Thyroid gland (tissue), 4 donors: ENCODE data around the gene MARCHF11. TPM values are rescaled to one million over a fixed set of nuclear protein-coding genes. Genes with fewer than 3 reads are reported as not detected.

Experiments used
- DNase-seq, 2 donors: peaks; one replicate each; pipeline ENCODE4 v3.0.0-alpha.2; 2019
- H3K27ac ChIP-seq, 3 donors: fragments of 200-600 bp; sonication (generic); 1 replicate in 2 of 3; 2 replicates in 1 of 3; pipeline ENCODE4 v1.5.1; 2016 to 2019; ENCODE audit warnings: mild to moderate bottlenecking in 1 of 3, moderate library complexity in 1 of 3
- H3K27me3 ChIP-seq: fragments of 200-600 bp; sonication (generic); one replicate; pipeline ENCODE4 v1.5.1; 2019
- H3K36me3 ChIP-seq, 2 donors: fragments of 200-600 bp; sonication (generic); one replicate each; pipeline ENCODE4 v1.5.1; 2016 to 2019
- H3K4me1 ChIP-seq, 2 donors: fragments of 200-600 bp; sonication (generic); one replicate each; pipeline ENCODE4 v1.5.1; 2017 to 2019
- H3K4me3 ChIP-seq, 3 donors: fragments of 200-600 bp; sonication (generic); replicated peaks in 1 of 3; 1 replicate in 2 of 3; 2 replicates in 1 of 3; pipeline ENCODE4 v1.5.1; 2016; ENCODE audit warnings: mild to moderate bottlenecking in 1 of 3
- H3K9me3 ChIP-seq: fragments of 200-600 bp; sonication (generic); one replicate; pipeline ENCODE4 v1.5.1; 2017
- CTCF ChIP-seq, 6 experiments: fragments of 200-600 bp in 3 of 6; fragments of 450-650 bp in 3 of 6; sonication (generic) in 3 of 6; IDR thresholded peaks; one replicate each; pipeline ENCODE4 v1.5.1; 2016 to 2019; ENCODE audit warnings: antibody characterized with exemption in 6 of 6, mild to moderate bottlenecking in 2 of 6, inconsistent platforms in 1 of 6, moderate library complexity in 1 of 6
- POLR2A ChIP-seq, 2 donors: fragments of 450-650 bp; IDR thresholded peaks; one replicate each; pipeline ENCODE4 v1.6.1; 2017; ENCODE audit warnings: antibody characterized with exemption in 2 of 2, mild to moderate bottlenecking in 2 of 2, moderate library complexity in 1 of 2
- WGBS, 2 donors: methylation state at CpG; one replicate each; pipeline ENCODE4 v1.1.5; 2017; 5-methylcytosine and 5-hydroxymethylcytosine counted together
- intact Hi-C: fragments of 100-400 bp; cut with DNase I; formaldehyde crosslinking; loops from one replicate; pipeline ENCODE4 v1.15.1; 2023
- total RNA-seq, 4 donors: library from RNA; depleted of rRNA; stranded (reverse); fragments of >200 nt; gene quantifications; one replicate each; pipeline ENCODE4 v1.2.3, GENCODE V29; 2016

The MARCHF11 gene
- total RNA-seq, 4 donors from 2014 or later, result 0.27 TPM; not detected in 3

GRCh38 chr5:16135506-16135905, 44.1 kb downstream of the MARCHF11 start:
- intact Hi-C loops, result no loop called here
- Histone ChIP-seq H3K9me3 (no peaks in the 10 kb centered on the region), H3K36me3 (no peaks in the 10 kb centered on the region), H3K27ac (no peak overlapping the region), H3K27me3 (no peaks in the 10 kb centered on the region), H3K4me3 (no peak overlapping the region), H3K4me1 (no peaks in the 10 kb centered on the region)
- TF ChIP-seq CTCF (IDR thresholded peaks at IDR 0.05), result no peak
- TF ChIP-seq POLR2A (IDR thresholded peaks at IDR 0.05), result no peak
- no peak for DNase-seq
- WGBS, 2 donors, result 76 to 82% methylated on average over 3 of the region's 3 CpGs

DNA sequence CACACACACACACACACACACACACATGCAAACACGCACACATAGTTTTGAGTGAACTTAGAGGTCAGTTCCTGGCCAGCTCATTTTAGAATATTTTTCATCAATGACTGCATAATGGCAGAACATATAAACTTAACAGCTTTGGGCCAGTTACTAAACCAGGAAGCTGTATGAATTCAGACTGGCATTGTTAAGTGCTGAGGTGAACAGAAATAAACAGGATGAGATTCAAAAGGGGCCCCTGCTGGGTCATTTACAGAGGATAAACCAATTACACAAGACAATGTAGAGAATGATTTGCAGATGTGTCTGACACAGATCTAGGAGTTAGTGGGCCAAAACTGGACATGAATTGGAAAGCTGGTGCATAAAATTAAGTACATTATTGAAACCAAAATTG, 44.6 kb downstream of the MARCHF11 start:
- no peaks in the 10 kb centered on the region for H3K36me3 ChIP-seq
- H3K4me3 ChIP-seq, result no peak overlapping the region
- no peak for DNase-seq
- H3K9me3 ChIP-seq, result no peaks in the 10 kb centered on the region
- no peaks in the 10 kb centered on the region for H3K4me1 ChIP-seq
- H3K27ac ChIP-seq, result no peak overlapping the region
- intact Hi-C loops, result no loop called here
- H3K27me3 ChIP-seq, result no peaks in the 10 kb centered on the region
- TF ChIP-seq CTCF (IDR thresholded peaks at IDR 0.05), result no peak
- no peak for TF ChIP-seq POLR2A (IDR thresholded peaks at IDR 0.05)
- WGBS, 2 donors, result 54 to 68% methylated on average over 1 of the region's 1 CpG

- no peak overlapping the region for H3K4me3 ChIP-seq
- no peak overlapping the region for H3K27ac ChIP-seq
- no peaks in the 10 kb centered on the region for H3K4me1 ChIP-seq
- H3K36me3 ChIP-seq, result no peaks in the 10 kb centered on the region
- 73 to 85% methylated on average over 3 of the region's 3 CpGs for WGBS, 2 donors
- DNase-seq, result no peak
- no peaks in the 10 kb centered on the region for H3K9me3 ChIP-seq
- intact Hi-C loops, result no loop called here
- H3K27me3 ChIP-seq, result no peaks in the 10 kb centered on the region
- TF ChIP-seq CTCF (IDR thresholded peaks at IDR 0.05), result no peak
- no peak for TF ChIP-seq POLR2A (IDR thresholded peaks at IDR 0.05)
These were observed 45.4 kb downstream of the MARCHF11 start for GRCh38 chr5:16134204-16134603.

GRCh38 chr5:16131878-16132277, 47.7 kb downstream of the MARCHF11 start:
- no peak overlapping the region for H3K4me3 ChIP-seq
- no peaks in the 10 kb centered on the region for H3K4me1 ChIP-seq
- H3K9me3 ChIP-seq, result no peaks in the 10 kb centered on the region
- DNase-seq, result no peak
- 76 to 81% methylated on average over 5 of the region's 5 CpGs for WGBS, 2 donors
- TF ChIP-seq POLR2A (IDR thresholded peaks at IDR 0.05), result no peak
- TF ChIP-seq CTCF (IDR thresholded peaks at IDR 0.05), result no peak
- no peaks in the 10 kb centered on the region for H3K27me3 ChIP-seq
- no peaks in the 10 kb centered on the region for H3K36me3 ChIP-seq
- no peak overlapping the region for H3K27ac ChIP-seq
- intact Hi-C loops, result no loop called here

- H3K4me3 ChIP-seq, result no peak overlapping the region
- 72 to 74% methylated on average over 5 of the region's 5 CpGs for WGBS, 2 donors
- intact Hi-C loops, result no loop called here
- no peak for DNase-seq
- no peaks in the 10 kb centered on the region for H3K27me3 ChIP-seq
- H3K9me3 ChIP-seq, result no peaks in the 10 kb centered on the region
- H3K27ac ChIP-seq, result no peak overlapping the region
- no peaks in the 10 kb centered on the region for H3K36me3 ChIP-seq
- TF ChIP-seq CTCF (IDR thresholded peaks at IDR 0.05) (no peak), POLR2A (IDR thresholded peaks at IDR 0.05) (no peak)
- H3K4me1 ChIP-seq, result no peaks in the 10 kb centered on the region
These were observed 50.6 kb downstream of the MARCHF11 start for GRCh38 chr5:16128944-16129343.
